Stimulated activated CD8-positive, alpha-beta memory T cell treated with anti-CD3 and anti-CD28 coated beads, Interleukin-12 subunit alpha, Interleukin-12 subunit beta, amount 100 ng/mL, for 24 hours (primary cell): ENCODE results near the gene BCL2L1.

Experiments used
- DNase-seq: peaks from one replicate; pipeline ENCODE4 v3.0.0-alpha.2; 2020; ENCODE audit errors: extremely low read depth

BCL2L1 gene

DNA sequence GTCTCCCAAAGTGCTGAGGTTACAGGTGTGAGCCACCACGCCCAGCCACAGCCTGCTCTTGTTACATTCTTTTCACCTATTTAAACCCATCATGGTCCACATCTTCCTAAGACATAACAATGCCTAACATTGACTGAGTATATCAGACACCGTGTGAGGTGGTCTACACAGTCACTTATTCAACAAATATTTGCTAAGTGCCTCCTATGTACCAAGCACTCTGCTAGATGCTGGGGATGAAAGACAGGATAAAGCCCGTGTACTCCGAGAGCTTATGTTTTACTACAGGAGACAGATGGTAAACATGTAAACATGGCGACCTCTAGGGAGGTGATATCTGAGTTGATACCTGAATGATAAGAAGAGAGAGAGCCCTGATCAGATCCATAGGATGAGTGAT is 12.7 kb downstream of the BCL2L1 start:
- no peak for DNase-seq

DNA sequence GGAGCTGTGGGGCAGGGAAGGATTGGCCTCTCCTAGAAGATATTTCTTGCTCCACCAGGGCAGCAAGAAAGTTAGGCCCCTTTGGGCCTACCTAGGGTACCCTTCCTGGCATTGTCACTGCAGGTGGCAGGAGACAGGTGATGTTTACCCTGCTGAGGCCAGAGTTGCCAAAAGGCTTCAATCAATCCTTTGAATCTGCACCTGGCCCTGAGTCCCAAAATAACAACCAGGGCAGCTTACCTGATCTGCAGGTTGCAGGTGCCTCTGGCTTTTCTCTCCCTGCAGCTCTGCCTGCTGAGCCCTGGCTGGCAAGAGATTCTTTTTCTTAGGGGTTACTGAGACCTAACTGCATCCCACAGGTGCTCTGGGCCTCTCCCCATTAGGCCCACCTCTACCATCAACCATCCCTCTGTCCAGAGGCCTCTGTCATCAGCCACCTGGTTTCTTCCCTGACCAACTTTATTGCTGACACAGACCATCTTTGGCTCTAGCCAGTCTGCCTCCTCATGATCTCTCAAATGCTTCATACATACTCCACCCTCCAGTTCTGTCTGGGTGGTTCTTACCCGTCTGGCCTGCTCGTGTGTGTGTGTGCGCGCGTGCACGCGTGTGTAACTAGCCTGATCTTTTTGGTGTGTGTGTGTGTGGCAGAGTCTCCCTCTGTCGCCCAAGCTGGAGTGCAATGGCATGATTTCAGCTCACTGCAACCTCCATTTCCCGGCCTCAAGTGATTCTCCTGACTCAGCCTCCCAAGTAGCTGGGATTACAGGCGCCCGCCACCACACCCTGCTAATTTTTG is 13.7 kb downstream of the BCL2L1 start:
- DNase-seq: no peak

DNA sequence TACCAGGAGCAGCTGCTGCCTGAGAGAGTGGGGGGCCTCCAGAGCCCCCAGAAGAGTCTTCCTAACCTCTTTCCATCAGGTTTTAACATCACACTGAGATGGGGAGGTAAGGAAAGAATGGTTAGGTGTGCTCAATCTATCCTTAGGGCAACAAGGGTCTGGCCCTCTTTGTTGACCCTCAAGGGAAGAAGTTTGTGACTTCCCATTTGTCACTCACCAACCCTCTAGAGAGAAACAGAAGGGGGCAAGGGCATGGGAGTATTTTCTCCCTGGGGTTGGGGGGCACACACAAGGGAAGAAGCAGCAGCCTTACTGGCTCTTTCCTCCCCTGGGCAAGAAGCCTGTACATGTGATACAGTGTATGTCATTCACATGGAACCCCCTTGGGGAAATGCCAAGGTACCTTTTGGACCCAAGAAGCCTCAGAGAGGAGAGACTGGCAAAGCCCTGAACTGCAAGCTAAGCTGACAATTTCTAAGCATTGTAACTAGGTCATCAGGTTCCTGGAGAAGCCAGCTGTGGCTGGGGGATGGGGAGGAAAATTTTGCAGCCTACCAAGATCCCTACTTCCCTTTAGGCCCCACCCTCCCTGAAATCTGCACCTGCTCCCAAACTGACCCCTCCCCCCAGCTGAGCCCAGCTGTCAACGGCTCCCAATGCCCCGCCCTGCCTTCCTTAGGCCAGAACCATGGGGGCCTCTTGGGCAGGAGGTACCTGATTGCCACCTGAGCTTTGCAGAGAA is 14.5 kb downstream of the BCL2L1 start:
- no peak for DNase-seq

DNA sequence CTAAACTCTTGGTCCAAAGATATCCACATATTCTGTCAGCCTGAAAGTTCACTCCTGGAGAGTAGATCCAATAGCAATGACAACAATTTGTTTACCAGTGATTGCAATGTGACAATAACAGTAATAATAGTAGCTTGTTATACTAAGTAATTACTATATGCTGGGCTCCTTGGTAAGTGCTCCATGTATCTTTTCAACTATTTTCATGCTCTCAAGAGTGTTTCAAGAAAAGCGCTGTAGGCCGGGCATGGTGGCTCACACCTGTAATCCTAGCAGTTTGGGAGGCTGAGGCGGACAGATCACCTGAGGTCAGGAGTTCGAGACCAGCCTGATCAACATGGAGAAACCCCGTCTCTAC is 15.4 kb downstream of the BCL2L1 start:
- no peak for DNase-seq

DNA sequence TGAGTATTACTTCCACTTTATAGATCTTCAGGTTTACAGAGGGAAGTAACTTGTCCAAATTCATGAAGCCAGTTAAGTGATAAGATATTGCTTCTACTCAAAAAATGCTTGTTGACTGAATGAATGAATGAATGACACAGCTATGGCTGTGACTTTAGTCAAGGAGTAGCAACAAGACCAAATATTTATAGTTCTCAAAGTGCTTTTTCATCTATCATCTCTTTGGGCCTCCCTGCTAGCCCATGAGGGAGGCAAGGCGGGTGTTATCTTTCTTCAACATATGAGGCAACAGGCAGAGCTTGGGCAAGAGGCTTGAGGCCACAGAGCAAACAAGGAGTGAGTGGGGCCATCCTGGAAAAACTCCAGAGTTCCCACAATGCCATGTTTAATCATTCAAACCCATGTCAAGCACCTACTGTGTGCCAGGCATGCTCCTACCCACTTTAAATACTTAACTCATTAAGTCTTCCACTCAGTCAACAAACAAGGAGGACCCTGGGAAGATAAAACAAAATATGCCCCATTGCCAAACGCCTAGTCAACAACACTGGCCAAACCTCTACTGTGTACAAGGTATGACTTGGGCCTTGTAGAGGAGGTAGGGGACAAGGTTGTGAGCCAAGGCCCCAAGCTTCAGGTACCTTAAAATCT is 15.9 kb downstream of the BCL2L1 start:
- no peak for DNase-seq

GRCh38 chr20:31705598-31706597 is 16.8 kb downstream of the BCL2L1 start:
- DNase-seq: no peak

- no peak for DNase-seq
Measured at GRCh38 chr20:31705191-31705590, 17.5 kb downstream of the BCL2L1 start.

- no peak for DNase-seq
Measured at GRCh38 chr20:31704225-31705119, 18.2 kb downstream of the BCL2L1 start.

DNA sequence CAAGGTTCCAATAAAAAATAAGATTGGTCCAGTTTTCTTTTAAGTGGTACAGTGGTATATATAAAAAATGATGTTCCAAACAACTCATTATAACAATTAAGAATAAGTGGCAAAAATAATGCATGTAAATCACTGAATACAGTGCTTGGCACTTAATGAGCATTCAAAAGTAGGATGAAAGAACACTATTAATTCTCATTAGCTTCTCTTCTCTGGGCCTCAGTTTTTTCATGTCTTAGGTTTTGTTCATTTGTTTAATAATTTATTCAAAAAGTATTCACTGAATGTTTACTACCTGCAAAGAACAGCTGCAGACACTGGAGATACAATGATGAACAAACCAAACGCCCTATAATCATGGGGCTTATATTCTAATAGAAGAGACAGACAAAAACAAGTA is 21.1 kb downstream of the BCL2L1 start:
- no peak for DNase-seq

- no peak for DNase-seq
Measured at GRCh38 chr20:31700747-31701146, 21.9 kb downstream of the BCL2L1 start.

- DNase-seq: no peak
Measured at GRCh38 chr20:31699801-31700728, 22.6 kb downstream of the BCL2L1 start.

GRCh38 chr20:31698803-31699718 is 23.6 kb downstream of the BCL2L1 start:
- DNase-seq: no peak

DNA sequence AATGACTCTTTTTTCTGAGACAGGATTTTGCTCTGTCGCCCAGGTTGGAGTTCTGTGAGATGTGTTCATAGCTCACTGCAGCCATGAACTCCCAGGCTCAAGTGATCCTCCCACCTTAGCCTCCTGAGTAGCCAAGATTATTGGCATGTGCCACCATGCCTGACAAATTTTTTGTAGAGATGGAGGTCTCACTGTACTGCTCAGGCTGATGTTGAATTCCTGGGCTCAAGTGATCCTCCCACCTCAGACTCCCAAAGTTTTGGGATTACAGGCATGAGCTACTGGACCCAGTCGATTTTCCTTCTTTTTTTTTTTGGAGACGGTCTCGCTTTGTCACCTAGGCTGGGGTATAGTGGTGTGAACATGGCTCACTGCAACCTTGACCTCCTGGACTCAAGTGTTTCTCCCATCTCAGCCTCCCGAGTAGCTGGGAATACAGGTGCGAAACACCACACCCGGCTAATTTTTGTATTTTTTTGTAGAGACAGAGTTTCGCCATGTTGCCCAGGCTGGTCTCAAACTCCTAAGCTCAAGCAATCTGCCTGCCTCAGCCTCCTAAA is 24.3 kb downstream of the BCL2L1 start:
- no peak for DNase-seq

DNA sequence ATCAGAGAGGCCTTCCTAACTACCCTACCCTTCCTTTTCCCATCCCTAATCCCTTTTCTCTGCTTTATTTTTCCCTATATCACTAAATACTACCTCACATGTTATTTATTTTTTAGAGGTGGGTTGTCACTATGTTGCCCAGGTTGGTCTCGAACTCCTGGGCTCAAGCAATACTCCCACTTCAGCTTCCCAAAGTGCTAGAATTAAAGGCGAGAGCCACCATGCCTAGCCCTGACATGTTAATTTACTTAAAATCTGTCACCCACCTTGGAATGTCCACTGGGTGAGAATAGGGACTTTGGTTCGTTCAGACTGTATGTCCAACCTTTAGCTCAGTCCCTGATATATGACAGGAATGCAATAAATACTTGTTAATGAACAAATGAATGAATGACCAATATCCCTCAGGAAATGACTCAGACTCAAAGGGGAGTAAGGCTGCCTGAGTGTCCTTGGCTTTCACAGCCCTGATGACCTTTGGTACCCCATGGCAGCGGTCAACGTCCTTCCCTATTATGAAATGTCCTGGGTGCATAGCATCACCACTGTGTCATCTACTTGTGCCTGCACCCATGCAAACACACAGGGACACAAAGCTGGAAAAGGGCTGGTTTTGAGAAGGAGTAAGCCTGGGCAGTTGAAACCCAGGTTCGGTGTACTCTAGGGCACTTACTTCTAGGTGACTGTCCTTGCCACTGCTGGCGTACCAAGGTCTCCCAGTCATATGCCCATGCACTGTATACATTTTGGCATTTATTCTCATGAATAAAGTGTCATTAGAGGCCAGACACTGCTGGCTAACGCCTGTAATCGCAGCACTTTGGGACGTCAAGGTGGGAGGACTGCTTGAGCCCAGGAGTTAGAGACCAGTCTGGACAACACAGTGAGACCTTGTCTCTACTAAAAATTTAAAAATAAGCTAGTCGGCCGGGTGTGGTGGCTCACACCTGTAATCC is 26.5 kb downstream of the BCL2L1 start:
- DNase-seq: no peak

DNA sequence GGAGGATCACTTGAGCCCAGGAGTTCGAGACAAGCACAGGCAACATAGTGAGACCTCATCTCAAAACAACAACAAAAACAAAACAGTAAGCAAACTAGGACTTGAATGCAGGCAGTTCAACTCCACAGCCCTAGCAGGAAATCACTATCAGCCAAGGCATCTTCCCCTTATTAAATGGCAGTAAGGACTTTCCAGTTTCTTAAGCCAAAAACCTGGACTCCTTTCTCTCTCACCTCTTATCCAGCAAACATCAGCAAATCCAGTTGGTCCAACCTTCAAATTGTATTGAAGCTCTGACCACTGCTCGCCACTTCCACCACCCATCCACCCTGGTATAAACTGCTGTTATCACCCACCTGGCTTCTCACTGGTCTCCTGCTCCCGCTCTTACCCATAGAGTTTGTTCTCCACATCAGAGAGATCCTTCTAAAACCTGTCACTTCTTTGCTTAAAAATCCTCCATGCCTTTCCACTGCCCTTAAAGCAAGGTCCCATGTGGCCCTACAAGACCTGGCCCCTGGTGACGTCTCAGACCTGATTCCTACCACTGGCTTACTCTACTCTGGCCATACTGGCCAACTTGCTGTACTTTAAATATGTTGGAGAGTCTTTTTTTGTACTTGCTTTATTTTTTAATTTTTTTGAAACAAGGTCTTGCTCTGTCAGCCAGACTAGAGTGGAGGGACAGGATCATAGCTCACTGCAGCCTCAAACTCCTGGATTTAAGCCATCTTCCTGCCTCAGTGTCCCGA is 27.6 kb downstream of the BCL2L1 start:
- no peak for DNase-seq

GRCh38 chr20:31693987-31694661 is 28.5 kb downstream of the BCL2L1 start:
- no peak for DNase-seq
